K562 (cell line): ENCODE measurements around the gene FKBP8. TPM values are rescaled to one million over a fixed set of nuclear protein-coding genes. Genes with fewer than 3 reads are reported as not detected.

ENCODE experiments used
- ARID4B ChIP-seq: sonication (generic); formaldehyde crosslinking; IDR thresholded peaks from 2 replicates; pipeline ENCODE4 v1.8.0; 2022; ENCODE audit warnings: mild to moderate bottlenecking, missing genetic modification reagents
- COPS2 ChIP-seq: fragments of 450-650 bp; conservative IDR thresholded peaks from 2 replicates; pipeline ENCODE4 v1.6.1; 2016; ENCODE audit warnings: mild to moderate bottlenecking, moderate library complexity
- GATAD2B ChIP-seq: fragments of 450-650 bp; IDR thresholded peaks from 2 replicates; pipeline ENCODE4 v1.6.1; 2017; ENCODE audit warnings: mild to moderate bottlenecking, borderline replicate concordance
- JUNB ChIP-seq: fragments of 450-650 bp; formaldehyde crosslinking; conservative IDR thresholded peaks from 2 replicates; pipeline ENCODE4 v1.4.0; 2020; ENCODE audit warnings: mild to moderate bottlenecking
- MXD1 ChIP-seq: fragments of 250-450 bp; sonication (Bioruptor Pico); IDR thresholded peaks from 2 replicates; pipeline ENCODE4 v1.8.0; 2021; ENCODE audit warnings: borderline replicate concordance, mild to moderate bottlenecking, moderate library complexity; ENCODE audit not compliant: poor library complexity, severe bottlenecking
- NFE2 ChIP-seq: IDR thresholded peaks from 2 replicates; pipeline ENCODE4 v1.6.1; 2014; ENCODE audit warnings: antibody characterized with exemption, low read depth
- PHF8 ChIP-seq: fragments of 200-600 bp; sonication (generic); IDR thresholded peaks from 2 replicates; pipeline ENCODE4 v1.6.1; 2012; ENCODE audit warnings: mixed run types, mild to moderate bottlenecking, inconsistent platforms, low read length, moderate library complexity, borderline replicate concordance
- TEAD4 ChIP-seq, 2 experiments: sonication (generic) in 1 of 2; formaldehyde crosslinking in 1 of 2; IDR thresholded peaks; 2 replicates each; pipeline versions ENCODE4 v1.6.1 to v1.8.0; 2012 to 2022; ENCODE audit warnings: borderline replicate concordance in 1 of 2, inconsistent platforms in 1 of 2, low read length in 1 of 2, mild to moderate bottlenecking in 1 of 2, missing genetic modification reagents in 1 of 2
- ZNF780A ChIP-seq: fragments of 250-450 bp; sonication (Bioruptor Pico); IDR thresholded peaks from 2 replicates; pipeline ENCODE4 v1.5.0; 2021; ENCODE audit warnings: mild to moderate bottlenecking
- polyA plus RNA-seq, 8 experiments: library from polyadenylated mRNA; depleted of rRNA in 4 of 8; stranded (reverse) in 5 of 8; unstranded in 3 of 8; fragments of >200 nt; fragmentation: Nextera tagmentation in 2 of 8; fragmentation: Illumina TruSeq in 1 of 8; extraction: Ambion mirVana in 2 of 8; extraction: Trizol in 1 of 8; gene quantifications; 2 replicates each; pipeline versions ENCODE4 v1.2.1 to v1.2.3, GENCODE V29; 2011 to 2014; ENCODE audit warnings: inconsistent platforms in 1 of 8, missing spikeins in 1 of 8
- total RNA-seq, 7 experiments: library from RNA; depleted of rRNA in 6 of 7; stranded (reverse); fragments of >200 nt in 6 of 7; fragmentation: Illumina TruSeq in 2 of 7; extraction: Trizol in 2 of 7; gene quantifications; 2 replicates each; pipeline versions ENCODE4 v1.2.1 to v1.2.3, GENCODE V29; 2011 to 2021; ENCODE audit warnings: low replicate concordance in 1 of 7
- TF ChIP-seq, protein P1 (sequence below): sonication (generic); formaldehyde crosslinking; IDR thresholded peaks from 2 replicates; pipeline ENCODE4 v1.8.1; 2023; ENCODE audit warnings: mild to moderate bottlenecking, missing genetic modification reagents
- TF ChIP-seq, protein P2 (sequence below), 2 experiments: fragments of 250-450 bp in 1 of 2; fragments of 450-650 bp in 1 of 2; sonication (Bioruptor Pico) in 1 of 2; IDR thresholded peaks; 2 replicates each; pipeline versions ENCODE4 v1.6.1 to v1.8.0; 2016 to 2021; ENCODE audit warnings: mild to moderate bottlenecking in 2 of 2, moderate library complexity in 2 of 2, missing compliant biosample characterization in 1 of 2, missing genetic modification characterization in 1 of 2
- TF ChIP-seq, protein P3 (sequence below): fragments of 250-450 bp; sonication (Bioruptor Pico); IDR thresholded peaks from 2 replicates; pipeline ENCODE4 v1.8.0; 2021; ENCODE audit warnings: moderate library complexity, mild to moderate bottlenecking, inconsistent platforms
- TF ChIP-seq, protein P4 (sequence below): fragments of 250-450 bp; sonication (Bioruptor Pico); IDR thresholded peaks from 2 replicates; pipeline ENCODE4 v1.4.0; 2020; ENCODE audit warnings: mild to moderate bottlenecking, moderate library complexity

FKBP8 gene
- total and polyA plus RNA-seq, 9 of the 15 experiments (the other 6 are each of a cell fraction or from before 2014, with no cell fraction given), result 0.46 to 236 (median 104) TPM

- TF ChIP-seq, protein P1, sequence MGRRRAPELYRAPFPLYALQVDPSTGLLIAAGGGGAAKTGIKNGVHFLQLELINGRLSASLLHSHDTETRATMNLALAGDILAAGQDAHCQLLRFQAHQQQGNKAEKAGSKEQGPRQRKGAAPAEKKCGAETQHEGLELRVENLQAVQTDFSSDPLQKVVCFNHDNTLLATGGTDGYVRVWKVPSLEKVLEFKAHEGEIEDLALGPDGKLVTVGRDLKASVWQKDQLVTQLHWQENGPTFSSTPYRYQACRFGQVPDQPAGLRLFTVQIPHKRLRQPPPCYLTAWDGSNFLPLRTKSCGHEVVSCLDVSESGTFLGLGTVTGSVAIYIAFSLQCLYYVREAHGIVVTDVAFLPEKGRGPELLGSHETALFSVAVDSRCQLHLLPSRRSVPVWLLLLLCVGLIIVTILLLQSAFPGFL (CRISPR knock-in tag), result no peak
- TF ChIP-seq PHF8, result peak; percentile 89
- TF ChIP-seq ARID4B (CRISPR knock-in tag), result peak; percentile 86; the same call in 1 of the 2 replicates
- no peak; the same call in 1 of the 2 replicates for TF ChIP-seq GATAD2B
- no peak for TF ChIP-seq COPS2
- TF ChIP-seq, protein P2, sequence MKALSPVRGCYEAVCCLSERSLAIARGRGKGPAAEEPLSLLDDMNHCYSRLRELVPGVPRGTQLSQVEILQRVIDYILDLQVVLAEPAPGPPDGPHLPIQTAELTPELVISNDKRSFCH (CRISPR knock-in tag; IDR thresholded peaks at IDR 0.05), result no peak
- TF ChIP-seq, protein P2 (tag; IDR thresholded peaks at IDR 0.05), result no peak; the same call in 1 of the 2 replicates
- TF ChIP-seq NFE2, result peak; percentile 95
- 0 out of 2 replicates have a peak, but pooled peaks have one; percentile 6 for TF ChIP-seq TEAD4 (IDR thresholded peaks at IDR 0.05; ENCODE audit: low read length)
- no peak for TF ChIP-seq TEAD4 (CRISPR knock-in tag; IDR thresholded peaks at IDR 0.05; ENCODE audit: borderline replicate concordance)
- TF ChIP-seq JUNB (CRISPR knock-in tag), result 0 out of 2 replicates have a peak, but pooled peaks have one; percentile 2
- TF ChIP-seq, protein P3, sequence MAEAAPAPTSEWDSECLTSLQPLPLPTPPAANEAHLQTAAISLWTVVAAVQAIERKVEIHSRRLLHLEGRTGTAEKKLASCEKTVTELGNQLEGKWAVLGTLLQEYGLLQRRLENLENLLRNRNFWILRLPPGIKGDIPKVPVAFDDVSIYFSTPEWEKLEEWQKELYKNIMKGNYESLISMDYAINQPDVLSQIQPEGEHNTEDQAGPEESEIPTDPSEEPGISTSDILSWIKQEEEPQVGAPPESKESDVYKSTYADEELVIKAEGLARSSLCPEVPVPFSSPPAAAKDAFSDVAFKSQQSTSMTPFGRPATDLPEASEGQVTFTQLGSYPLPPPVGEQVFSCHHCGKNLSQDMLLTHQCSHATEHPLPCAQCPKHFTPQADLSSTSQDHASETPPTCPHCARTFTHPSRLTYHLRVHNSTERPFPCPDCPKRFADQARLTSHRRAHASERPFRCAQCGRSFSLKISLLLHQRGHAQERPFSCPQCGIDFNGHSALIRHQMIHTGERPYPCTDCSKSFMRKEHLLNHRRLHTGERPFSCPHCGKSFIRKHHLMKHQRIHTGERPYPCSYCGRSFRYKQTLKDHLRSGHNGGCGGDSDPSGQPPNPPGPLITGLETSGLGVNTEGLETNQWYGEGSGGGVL (CRISPR knock-in tag), result no peak
- no peak for TF ChIP-seq MXD1 (CRISPR knock-in tag)
- TF ChIP-seq, protein P4, sequence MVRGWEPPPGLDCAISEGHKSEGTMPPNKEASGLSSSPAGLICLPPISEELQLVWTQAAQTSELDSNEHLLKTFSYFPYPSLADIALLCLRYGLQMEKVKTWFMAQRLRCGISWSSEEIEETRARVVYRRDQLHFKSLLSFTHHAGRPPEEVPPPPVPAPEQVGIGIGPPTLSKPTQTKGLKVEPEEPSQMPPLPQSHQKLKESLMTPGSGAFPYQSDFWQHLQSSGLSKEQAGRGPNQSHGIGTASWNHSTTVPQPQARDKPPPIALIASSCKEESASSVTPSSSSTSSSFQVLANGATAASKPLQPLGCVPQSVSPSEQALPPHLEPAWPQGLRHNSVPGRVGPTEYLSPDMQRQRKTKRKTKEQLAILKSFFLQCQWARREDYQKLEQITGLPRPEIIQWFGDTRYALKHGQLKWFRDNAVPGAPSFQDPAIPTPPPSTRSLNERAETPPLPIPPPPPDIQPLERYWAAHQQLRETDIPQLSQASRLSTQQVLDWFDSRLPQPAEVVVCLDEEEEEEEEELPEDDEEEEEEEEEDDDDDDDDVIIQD (CRISPR knock-in tag), result no peak
- no peak for TF ChIP-seq ZNF780A (CRISPR knock-in tag)
Measured at GRCh38 chr19:18588611-18589379, 45.4 kb upstream of the FKBP8 start, which contains the start of gene REX1BD (continued).
